Skeletal muscle tissue (tissue), 4 donors: ENCODE data around the gene GPR75. TPM values are rescaled to one million over a fixed set of nuclear protein-coding genes. Genes with fewer than 3 reads are reported as not detected.

Experiments
- H3K27ac ChIP-seq: one replicate; pipeline ENCODE4 v1.7.0; 2013; ENCODE audit warnings: mild to moderate bottlenecking, low read depth, low read length, inconsistent platforms
- H3K27me3 ChIP-seq, 3 donors: one replicate each; pipeline ENCODE4 v1.7.0; 2013; ENCODE audit warnings: low read length in 3 of 3; ENCODE audit not compliant: control insufficient read depth in 3 of 3, insufficient read depth in 3 of 3
- H3K36me3 ChIP-seq, 3 donors: one replicate each; pipeline ENCODE4 v1.7.0; 2013; ENCODE audit warnings: low read length in 3 of 3; ENCODE audit not compliant: control insufficient read depth in 3 of 3, insufficient read depth in 3 of 3
- H3K4me1 ChIP-seq, 3 donors: one replicate each; pipeline ENCODE4 v1.7.0; 2013; ENCODE audit warnings: low read length in 3 of 3, mild to moderate bottlenecking in 3 of 3; ENCODE audit not compliant: control insufficient read depth in 3 of 3, insufficient read depth in 3 of 3
- H3K4me3 ChIP-seq, 3 donors: one replicate each; pipeline ENCODE4 v1.7.0; 2013; ENCODE audit warnings: low read length in 3 of 3
- H3K9ac ChIP-seq, 3 donors: one replicate each; pipeline ENCODE4 v1.7.0; 2013; ENCODE audit warnings: low read length in 3 of 3, mild to moderate bottlenecking in 3 of 3, moderate library complexity in 2 of 3, low read depth in 1 of 3
- H3K9me3 ChIP-seq, 3 donors: one replicate each; pipeline ENCODE4 v1.7.0; 2013; ENCODE audit warnings: low read length in 3 of 3; ENCODE audit not compliant: control insufficient read depth in 3 of 3
- total RNA-seq: library from RNA; depleted of rRNA; stranded (reverse); fragments of >200 nt; gene quantifications from one replicate; pipeline ENCODE4 v1.2.3, GENCODE V29; 2014
- donor health status: Osteomylitis.

The GPR75 gene
- 1.0 TPM for total RNA-seq

GRCh38 chr2:53859206-53860181, at the start of gene GPR75:
GPR75 (minus strand) TSS chr2:53859967; CDS start chr2:53854756, 5,211 bp downstream.
- Histone ChIP-seq H3K9me3 (no peaks in the 10 kb centered on the region), H3K4me1 (no peaks in the 10 kb centered on the region), H3K9ac (peak within 1 kb of the TSS in 1 of 3 donors; percentile 27), H3K4me3 (no peak within 1 kb of the TSS), H3K27ac (no peak within 1 kb of the TSS), H3K27me3 (no peaks in the 10 kb centered on the region), H3K36me3 (peaks cover 3 to 4% (median 4%) of the 10 kb centered on the region in 3 donors)

GRCh38 chr2:53907582-53907981, 47.8 kb upstream of the GPR75 start:
- Histone ChIP-seq H3K27ac (no peak overlapping the region), H3K4me3 (no peak overlapping the region), H3K36me3 (peaks cover 28 to 54% (median 47%) of the 10 kb centered on the region in 3 donors), H3K27me3 (no peaks in the 10 kb centered on the region), H3K9me3 (no peaks in the 10 kb centered on the region), H3K4me1 (no peaks in the 10 kb centered on the region), H3K9ac (no peak overlapping the region)

DNA sequence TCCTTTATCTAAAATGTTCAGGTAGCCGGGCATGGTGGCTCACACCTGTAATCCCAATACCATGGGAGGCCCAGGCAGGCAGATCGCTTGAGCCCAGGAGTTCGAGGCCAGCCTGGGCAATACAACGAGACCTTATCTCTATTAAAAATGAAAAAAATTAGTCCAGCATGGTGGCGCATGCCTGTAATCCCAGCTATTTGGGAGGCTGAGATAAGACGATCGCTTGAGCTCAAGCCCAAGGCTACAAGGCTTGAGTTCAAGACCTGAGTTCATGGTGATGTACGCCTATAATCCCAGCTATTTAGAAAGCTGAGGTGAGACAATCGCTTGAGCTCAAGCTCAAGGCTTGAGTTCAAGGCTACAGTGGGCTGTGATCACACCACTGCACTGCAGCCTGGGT, 45.6 kb upstream of the GPR75 start:
- Histone ChIP-seq H3K9ac (no peak overlapping the region), H3K36me3 (peaks cover 33 to 68% (median 67%) of the 10 kb centered on the region in 3 donors), H3K4me1 (no peaks in the 10 kb centered on the region), H3K27ac (no peak overlapping the region), H3K9me3 (no peaks in the 10 kb centered on the region), H3K4me3 (no peak overlapping the region), H3K27me3 (no peaks in the 10 kb centered on the region)

GRCh38 chr2:53903011-53903410, 43.2 kb upstream of the GPR75 start:
- H3K9me3 ChIP-seq: no peaks in the 10 kb centered on the region
- peaks cover 35 to 79% (median 75%) of the 10 kb centered on the region in 3 donors for H3K36me3 ChIP-seq
- H3K4me3 ChIP-seq: no peak overlapping the region
- H3K4me1 ChIP-seq: no peaks in the 10 kb centered on the region
- no peaks in the 10 kb centered on the region for H3K27me3 ChIP-seq
- no peak overlapping the region for H3K27ac ChIP-seq
- H3K9ac ChIP-seq: no peak overlapping the region

DNA sequence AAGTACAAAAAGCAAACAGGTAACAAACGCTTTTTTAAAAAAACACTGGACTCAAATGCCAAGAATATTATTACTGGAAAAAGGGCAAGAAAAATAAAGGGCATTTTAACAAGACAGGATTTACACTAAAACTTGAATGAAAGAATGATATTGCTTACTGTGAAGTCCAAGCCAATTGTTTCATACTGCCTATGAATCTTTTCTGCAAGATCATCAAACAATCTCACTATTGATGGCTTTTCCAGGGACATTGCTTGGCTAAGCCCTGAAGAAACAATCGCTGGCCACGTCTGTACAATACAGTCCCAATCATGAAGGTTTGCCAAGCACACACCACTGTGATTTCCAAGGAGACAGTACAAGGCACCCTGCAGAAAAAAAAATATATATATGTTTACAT, 41.4 kb upstream of the GPR75 start:
- no peaks in the 10 kb centered on the region for H3K9me3 ChIP-seq
- H3K27me3 ChIP-seq: no peaks in the 10 kb centered on the region
- no peak overlapping the region for H3K27ac ChIP-seq
- no peak overlapping the region for H3K4me3 ChIP-seq
- no peak overlapping the region for H3K9ac ChIP-seq
- H3K4me1 ChIP-seq: no peaks in the 10 kb centered on the region
- peaks cover 27 to 68% (median 65%) of the 10 kb centered on the region in 3 donors for H3K36me3 ChIP-seq

DNA sequence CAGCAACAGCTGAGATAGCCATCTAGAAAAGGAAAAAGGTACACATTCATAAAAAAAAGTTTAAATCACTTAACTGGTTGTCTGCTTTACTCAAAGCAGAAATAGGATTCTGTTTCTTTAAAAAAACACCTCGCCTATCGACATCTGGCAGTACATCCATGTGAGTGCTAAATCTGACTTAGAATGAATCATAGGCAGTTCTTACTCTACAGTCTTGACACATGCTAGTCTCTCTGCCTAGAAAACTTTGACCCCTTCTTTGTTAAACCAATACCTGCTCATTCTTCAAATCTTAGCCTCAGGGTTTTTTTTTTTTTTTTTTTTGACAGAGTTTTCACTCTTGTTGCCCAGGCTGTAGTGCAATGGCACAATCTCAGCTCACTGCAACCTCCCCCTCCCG, 37.1 kb upstream of the GPR75 start:
- Histone ChIP-seq H3K27me3 (no peaks in the 10 kb centered on the region), H3K4me3 (no peak overlapping the region), H3K36me3 (peaks cover 32 to 75% (median 72%) of the 10 kb centered on the region in 3 donors), H3K27ac (peak overlapping the region; percentile 61), H3K4me1 (no peaks in the 10 kb centered on the region), H3K9me3 (no peaks in the 10 kb centered on the region), H3K9ac (no peak overlapping the region)

DNA sequence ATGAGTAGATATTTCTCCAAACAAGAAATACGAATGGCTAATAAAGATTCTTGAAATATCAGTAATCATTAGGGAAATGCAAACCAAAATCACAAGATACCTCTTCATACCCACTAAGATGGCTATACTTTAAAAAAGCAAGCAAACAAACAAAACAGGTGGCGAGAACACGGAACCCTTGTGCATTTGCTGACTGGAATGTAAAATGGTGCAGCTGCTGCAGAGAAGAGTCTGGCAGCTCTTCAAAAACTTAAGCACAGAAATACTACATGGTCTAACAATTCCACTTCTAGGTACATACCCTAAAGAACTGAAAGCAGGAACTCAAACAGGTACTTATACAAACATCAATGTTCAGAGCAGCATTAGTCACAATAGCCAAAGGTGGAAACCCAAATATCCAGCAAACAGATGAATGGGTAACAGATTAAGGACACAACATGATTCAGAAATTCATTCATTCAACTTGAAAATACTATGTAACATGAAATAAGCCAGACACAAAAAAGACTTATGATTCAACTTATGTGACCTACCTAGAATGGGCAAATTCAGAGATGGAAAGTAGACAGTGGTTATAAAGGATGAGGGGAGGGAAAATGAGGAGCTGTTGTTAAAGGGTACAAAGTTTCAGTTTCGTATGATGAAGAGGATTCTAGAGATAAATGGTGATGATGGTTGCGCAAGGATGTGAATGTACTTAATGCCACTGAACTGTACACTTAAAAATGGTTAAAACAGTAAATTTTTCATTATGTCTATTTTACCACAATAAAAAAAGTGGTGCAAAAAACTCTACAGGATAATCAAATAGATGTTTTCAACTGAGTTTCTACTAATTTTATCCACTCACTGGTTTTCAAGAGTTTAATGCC, 26.9 kb upstream of the GPR75 start:
- Histone ChIP-seq H3K36me3 (peaks cover 41 to 75% (median 67%) of the 10 kb centered on the region in 3 donors), H3K9me3 (no peaks in the 10 kb centered on the region), H3K9ac (no peak overlapping the region), H3K27ac (no peak overlapping the region), H3K27me3 (no peaks in the 10 kb centered on the region), H3K4me1 (no peaks in the 10 kb centered on the region), H3K4me3 (no peak overlapping the region)

- Histone ChIP-seq H3K27ac (no peak overlapping the region), H3K9me3 (no peaks in the 10 kb centered on the region), H3K4me3 (no peak overlapping the region), H3K4me1 (no peaks in the 10 kb centered on the region), H3K27me3 (no peaks in the 10 kb centered on the region), H3K36me3 (peaks cover 29 to 65% (median 51%) of the 10 kb centered on the region in 3 donors), H3K9ac (no peak overlapping the region)
Observed at GRCh38 chr2:53884883-53885282, 25.1 kb upstream of the GPR75 start.

DNA sequence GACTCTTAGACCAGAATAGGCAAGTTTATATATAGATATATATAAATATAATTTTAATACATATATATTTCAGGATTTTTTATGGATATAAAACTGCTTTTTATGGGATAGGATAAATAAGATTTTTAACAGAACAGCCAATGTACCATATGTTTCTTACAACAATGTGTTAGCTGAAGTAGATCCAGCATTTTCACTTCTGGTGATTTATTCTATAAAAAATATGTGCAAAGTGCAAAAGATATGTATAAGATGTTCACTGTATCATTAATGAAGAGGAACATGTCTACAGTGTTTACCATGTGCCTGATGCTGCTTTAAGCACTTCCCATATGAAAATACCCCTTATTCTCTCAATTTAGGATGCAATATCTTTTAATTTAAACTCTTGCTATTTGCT, 22.2 kb upstream of the GPR75 start:
- no peak overlapping the region for H3K9ac ChIP-seq
- no peaks in the 10 kb centered on the region for H3K9me3 ChIP-seq
- no peaks in the 10 kb centered on the region for H3K4me1 ChIP-seq
- no peak overlapping the region for H3K27ac ChIP-seq
- H3K36me3 ChIP-seq: peaks cover 18 to 43% (median 34%) of the 10 kb centered on the region in 3 donors
- no peak overlapping the region for H3K4me3 ChIP-seq
- no peaks in the 10 kb centered on the region for H3K27me3 ChIP-seq
